HT1080 (cell line): Measurements from ENCODE around the gene KIF2A. TPM values are rescaled to one million over a fixed set of nuclear protein-coding genes. Genes with fewer than 3 reads are reported as not detected.

Experiments used
- DNase-seq: peaks from one replicate; pipeline ENCODE4 v3.0.0-alpha.2; 2015; ENCODE audit warnings: low read depth
- total RNA-seq: library from RNA; depleted of rRNA; stranded (reverse); fragments of >200 nt; shearing (Covaris generic); gene quantifications from 2 replicates; pipeline ENCODE4 v1.2.3, GENCODE V29; 2014

The KIF2A gene
- total RNA-seq, 1 experiment from 2014 or later: 51.3 TPM

GRCh38 chr5:62327138-62328053, 21.4 kb downstream of the KIF2A start:
- no peak for DNase-seq

DNA sequence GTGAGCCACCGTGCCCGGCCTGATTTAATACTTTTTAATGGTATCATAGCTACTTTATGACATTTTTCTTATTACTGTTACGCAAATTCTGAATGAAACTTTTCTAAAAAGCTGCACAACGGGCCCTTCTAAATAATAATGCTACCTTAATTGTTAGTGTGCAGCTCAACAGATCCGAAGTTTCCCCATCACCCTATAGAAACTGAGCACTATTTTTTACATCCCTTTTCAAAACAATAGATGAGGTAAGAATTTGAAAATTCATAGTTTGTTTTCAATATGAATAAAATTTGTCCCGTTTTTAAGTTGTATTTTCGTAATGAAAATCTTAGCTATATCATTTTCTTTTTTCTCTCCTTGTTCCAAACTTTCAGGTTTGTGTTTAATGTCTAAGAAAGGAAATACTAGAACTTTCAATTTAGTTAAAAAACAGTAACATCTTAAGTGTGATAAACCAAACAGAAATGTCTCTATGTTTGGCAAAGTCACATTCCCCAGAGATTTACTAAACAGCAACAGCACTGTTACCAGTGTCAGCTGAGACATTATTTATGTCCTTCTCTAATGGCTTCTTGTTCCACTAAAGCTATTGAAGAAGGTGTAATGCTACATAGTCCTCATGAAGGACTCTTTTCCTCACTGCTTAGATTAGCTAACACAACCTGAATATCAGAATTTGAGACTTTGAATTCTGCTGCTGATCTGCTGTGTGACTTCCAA, 22.9 kb downstream of the KIF2A start:
- DNase-seq: no peak

- DNase-seq: no peak
Measured at GRCh38 chr5:62330302-62330701, 24.3 kb downstream of the KIF2A start.

DNA sequence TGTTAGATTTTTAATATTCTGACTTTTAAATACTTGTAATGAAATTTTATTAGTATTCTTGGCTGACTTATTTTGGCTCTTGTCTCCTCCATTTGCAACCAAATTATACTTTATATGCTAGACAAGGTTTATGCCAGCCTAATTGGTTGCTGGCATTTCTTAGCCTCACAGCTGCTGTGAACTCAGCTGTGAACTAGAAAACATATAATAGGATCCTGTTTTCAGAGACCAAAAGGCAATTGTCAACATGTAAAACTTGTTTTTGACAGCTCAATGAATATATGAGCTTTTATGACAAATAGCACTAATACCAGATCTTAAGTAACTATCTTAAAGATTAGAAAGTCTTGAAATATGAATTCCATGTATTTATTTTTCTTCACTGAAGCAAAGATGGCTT, 25.9 kb downstream of the KIF2A start:
- DNase-seq: no peak

DNA sequence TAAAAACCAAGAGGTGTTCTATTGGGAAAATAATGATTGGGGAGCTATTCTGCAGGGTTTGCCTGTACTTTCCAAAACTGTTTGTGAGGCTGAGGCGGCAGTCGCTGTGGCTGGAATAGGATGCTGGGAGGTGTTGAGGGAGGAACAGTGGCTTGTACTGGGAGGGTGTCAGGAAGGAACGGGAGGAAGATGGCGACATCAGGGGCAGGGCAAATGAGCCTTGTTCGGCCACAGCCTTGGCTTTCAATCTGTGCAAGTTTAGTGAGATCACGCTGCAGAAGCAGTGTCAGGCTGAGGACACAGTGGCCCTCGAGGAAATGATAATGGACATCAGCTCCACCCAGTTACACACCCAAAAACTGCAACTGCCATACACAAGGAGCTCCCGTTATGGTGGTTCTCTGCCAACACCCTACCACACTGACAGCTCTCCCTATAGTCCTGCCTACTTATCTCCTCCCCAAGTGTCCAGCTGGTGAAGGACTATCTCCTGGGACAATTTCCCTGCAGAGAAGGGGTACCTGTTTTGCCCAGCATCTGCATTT, 27.3 kb downstream of the KIF2A start:
- DNase-seq: no peak

DNA sequence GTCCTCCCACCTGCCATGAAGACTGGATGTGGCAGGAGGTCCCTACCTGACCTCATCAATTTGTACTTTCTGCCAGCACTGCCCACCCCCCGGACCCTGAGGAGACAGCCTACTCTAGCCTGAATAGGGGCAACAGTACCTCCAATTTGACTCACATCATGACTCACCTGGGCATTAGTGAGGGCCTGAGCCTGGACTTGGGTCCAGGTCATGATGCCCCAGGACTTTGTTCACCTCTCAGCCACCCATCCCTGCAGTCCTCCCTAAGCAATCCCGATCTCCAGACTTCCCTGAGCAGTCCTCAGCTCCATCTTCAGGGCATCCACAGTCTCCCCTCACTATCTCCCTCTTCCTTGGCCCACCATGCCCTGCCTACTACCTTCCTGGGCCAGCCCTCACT, 28.1 kb downstream of the KIF2A start:
- no peak for DNase-seq

GRCh38 chr5:62340392-62340791, 34.4 kb downstream of the KIF2A start:
- no peak for DNase-seq

- no peak for DNase-seq
Measured at GRCh38 chr5:62340979-62341378, 35.0 kb downstream of the KIF2A start.

DNA sequence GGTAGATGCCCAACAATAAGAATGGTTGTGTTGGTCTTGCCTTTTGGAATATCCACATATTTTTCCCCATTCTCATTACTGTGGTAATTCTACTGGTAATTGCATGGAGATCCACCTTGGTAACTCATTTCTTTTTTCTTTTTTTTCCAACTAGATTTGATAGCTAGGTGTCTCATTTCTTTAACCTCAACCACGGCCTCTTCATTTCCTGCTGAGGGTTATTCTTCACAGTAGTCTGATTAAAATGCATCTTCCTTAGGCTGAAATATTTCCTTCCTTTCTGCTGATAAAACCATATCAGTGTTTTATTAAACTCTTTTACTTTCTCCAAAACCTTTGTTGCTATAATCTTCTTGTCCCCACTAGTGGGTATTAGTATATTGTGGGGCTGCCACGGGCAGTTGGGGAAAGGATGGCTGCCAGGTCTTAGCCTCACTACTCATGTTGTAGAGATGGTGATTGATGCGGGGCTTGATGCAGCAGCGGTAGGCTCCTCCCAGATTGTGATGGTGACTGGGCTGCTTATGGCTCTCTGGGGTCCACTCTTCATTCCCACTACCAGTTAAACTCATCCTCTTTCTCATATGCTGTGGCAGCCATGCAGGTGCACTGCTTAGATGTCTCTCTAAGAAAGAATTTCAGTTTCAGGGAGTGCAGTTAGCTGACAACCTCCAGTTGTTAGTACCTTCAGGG, 35.9 kb downstream of the KIF2A start:
- DNase-seq: no peak

DNA sequence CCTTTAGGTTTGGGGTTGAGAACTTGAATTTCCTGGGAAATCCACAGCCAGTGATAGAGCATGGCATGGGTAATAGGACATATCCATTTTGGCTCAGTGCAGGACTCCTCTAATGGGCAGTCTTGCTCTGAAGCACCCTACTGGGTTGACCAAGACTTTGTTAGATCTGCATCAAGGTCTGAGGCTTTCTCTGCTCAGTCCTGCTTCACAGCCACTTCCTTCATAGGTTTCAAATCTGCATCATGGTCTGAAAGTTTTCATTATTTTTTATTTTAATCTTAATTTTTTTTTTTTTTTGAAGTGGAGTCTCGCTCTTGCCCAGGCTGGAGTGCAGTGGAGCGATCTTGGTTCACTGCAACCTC, 36.5 kb downstream of the KIF2A start:
- DNase-seq: no peak

- DNase-seq: no peak
Measured at GRCh38 chr5:62343428-62343827, 37.4 kb downstream of the KIF2A start.

DNA sequence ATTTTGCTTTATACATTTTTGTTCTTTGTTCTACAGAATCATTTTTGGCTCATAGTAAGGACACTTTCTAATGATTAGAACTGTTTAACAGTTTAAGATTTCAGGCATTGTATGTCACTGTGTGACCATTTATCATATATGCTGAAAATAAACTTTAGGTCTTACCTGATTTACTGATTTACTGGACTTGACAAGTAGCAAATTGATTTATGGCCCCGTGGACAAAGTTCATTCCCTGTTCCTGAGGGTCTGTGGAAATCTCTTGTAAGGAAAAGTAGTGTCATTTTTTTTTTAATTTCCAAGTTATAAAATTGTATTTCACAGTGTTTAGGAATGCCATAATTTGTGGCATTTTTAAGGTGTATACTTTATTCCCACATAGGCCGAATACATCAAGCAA, 40.7 kb downstream of the KIF2A start:
- no peak for DNase-seq

DNA sequence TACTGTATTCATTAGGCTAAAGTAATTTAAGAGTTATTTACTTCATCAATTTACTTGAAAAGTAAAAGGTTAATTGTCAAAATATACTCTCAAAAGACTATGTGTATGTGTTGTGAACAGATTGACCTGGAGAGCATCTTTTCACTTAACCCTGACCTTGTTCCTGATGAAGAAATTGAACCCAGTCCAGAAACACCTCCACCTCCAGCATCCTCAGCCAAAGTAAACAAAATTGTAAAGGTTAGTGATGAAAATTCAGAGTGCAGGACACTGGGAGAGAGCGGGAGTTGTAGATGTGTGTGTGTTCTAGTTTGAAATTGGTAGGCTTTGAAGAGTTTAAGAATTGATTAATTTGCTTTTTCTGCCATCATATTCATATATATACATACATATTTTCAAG, 41.9 kb downstream of the KIF2A start:
- no peak for DNase-seq

DNA sequence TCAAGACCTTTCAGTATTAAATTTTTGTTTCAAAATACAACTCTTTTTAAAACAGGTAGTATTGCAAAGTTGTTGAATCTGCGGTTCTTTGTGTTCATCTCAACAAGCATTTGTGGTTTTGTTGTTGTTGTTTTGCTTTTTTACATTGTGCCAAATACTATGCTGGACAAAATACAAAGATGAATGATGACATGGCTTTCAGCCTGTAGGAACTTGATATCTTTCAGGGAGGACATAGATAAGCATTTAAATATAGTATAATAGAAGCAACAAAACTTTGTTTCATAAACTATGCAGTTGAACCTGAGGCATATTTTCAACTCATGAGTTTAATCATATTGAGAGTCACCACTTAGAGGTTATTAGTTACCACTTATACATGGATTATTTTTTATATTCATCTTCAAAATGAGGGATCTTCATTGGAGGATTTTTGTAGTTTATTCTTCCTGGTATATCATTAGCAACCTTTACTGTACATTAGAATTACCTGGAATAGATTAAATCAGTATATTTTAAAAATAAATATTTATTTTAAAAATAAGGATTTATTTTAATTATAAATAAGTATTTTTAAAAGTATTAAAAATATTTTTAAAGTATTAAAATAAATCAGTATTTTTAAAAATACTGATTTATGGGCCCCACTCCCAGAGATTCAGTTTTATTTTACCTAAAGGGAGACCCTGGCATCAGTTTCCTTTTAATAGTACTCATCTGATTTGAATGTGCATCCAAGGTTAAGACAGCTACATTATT, 42.9 kb downstream of the KIF2A start:
- DNase-seq: no peak

DNA sequence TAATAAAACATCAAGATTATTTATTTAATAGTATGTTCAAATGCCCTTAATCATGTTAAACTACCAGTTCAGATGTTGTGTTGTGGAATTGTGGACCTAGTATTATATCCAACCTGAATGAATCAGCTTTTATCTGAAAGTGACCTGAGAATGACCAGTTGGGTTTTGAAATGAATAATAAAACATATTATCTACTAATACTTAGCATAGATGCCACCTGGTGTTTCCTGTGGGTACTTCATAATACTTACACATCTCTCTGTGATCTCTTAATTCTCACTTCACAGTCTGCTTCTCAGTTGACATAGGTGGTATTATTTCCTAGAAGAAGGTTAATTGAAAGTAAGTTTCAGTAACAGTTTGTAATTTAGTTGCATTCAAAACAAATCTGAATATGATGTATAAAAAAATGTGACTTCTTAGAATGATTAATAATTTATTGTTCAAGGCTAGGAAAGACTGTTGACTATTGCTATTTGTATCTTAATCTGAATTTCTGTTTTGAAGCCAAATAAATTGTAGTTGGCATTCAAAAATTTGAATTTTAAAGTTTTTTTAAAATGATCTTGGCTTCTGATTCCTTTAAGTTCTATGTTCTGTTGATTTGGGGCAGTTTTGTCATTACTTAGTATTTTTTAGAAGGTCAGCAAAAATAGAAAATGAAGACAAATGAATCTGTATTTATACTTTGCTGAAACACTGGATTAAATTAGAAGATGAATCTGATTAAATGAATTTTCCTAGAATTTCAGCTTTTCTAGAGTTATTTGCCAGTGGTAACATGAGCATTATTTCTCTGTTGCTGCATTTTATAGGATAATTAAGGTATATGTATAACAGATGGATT, 48.2 kb downstream of the KIF2A start:
- DNase-seq: peak; percentile 26

DNA sequence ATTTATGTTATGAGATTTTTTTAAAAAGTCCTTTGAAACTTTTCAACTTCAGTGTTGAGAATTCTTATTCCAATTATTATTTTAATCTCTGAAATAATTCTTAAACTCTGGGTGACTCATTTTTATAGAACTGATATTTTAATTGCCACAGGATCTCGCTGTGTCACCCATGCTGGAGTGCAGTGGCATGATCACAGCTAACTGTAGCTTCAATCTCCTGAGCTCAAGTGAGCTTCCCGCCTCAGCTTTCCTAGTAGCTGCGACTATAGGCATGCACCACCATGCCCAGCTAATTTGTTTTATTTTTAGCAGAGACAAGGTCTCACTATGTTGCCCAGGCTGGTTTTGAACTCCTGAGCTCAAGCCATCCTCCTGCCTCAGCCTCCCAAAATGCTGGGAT, 56.7 kb downstream of the KIF2A start:
- DNase-seq: no peak

DNA sequence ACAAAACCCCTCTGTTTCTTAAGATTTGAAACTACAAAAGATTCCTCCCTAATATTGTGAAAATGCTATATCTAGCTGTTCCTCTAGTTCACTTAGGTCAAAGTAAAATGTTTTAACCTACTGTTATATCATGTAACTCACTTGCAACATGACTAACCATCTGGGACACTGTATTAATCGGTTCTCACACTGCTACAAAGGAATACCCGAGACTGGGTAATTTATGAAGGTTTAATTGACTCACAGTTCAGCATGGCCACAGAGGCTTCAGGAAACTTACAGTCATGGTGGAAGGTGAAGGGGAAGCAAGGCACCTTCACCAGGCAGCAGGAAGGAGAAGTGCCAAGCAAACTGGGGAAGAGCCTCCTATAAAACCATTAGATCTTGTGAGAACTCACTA, 63.0 kb downstream of the KIF2A start:
- DNase-seq: no peak

GRCh38 chr5:62371409-62371808, 65.4 kb downstream of the KIF2A start:
- no peak for DNase-seq

- no peak for DNase-seq
Measured at GRCh38 chr5:62372600-62372999, 66.6 kb downstream of the KIF2A start.

- no peak for DNase-seq
Measured at GRCh38 chr5:62373382-62373781, 67.4 kb downstream of the KIF2A start.
